NCI-H1092 treated with DMSO at 0.1 percent for 48 hours (cell line): ENCODE results near the gene ATP2C1.

Experiments used
- DNase-seq: peaks from one replicate; lab custom pipeline; 2025; lab: John Stamatoyannopoulos, UW

ATP2C1 gene

GRCh38 chr3:131047582-131047981 is 153.7 kb downstream of the ATP2C1 start:
- no peak for DNase-seq

- no peak for DNase-seq
These were observed 154.1 kb downstream of the ATP2C1 start for GRCh38 chr3:131048030-131048429.

GRCh38 chr3:131050001-131050400 is 156.1 kb downstream of the ATP2C1 start:
- no peak for DNase-seq

GRCh38 chr3:131053043-131053859 is 159.4 kb downstream of the ATP2C1 start:
- DNase-seq: no peak
